H1 (cell line): Measurements from ENCODE around the gene RERG. TPM values are rescaled to one million over a fixed set of nuclear protein-coding genes. Genes with fewer than 3 reads are reported as not detected.

Experiments
- CTCF ChIA-PET: fragments of 300-600 bp; sonication (Branson Sonifier 250); formaldehyde crosslinking; loops from one replicate; lab custom pipeline; 2021; ENCODE audit not compliant: partially characterized antibody; lab: Charles Lee
- POLR2A ChIA-PET: fragments of 300-600 bp; sonication (Branson Sonifier 250); formaldehyde crosslinking; loops from one replicate; lab custom pipeline; 2021; ENCODE audit warnings: inconsistent platforms; ENCODE audit not compliant: partially characterized antibody; lab: Charles Lee
- DNase-seq, 2 experiments: peaks; one replicate each; pipeline versions ENCODE4 v3.0.0 to v3.0.0-alpha.2; 2010 to 2022; ENCODE audit warnings: low spot score in 2 of 2, low read depth in 1 of 2, mixed read lengths in 1 of 2
- FAIRE-seq: peaks from 2 replicates; lab custom pipeline; 2011; peaks lifted over from hg19 to GRCh38; lab: Jason Lieb, UNC
- H2AFZ ChIP-seq: 2 replicates; pipeline ENCODE4 v1.8.1; 2012; ENCODE audit warnings: low read length, inconsistent platforms
- H2AK5ac ChIP-seq: 2 replicates; pipeline ENCODE4 v1.6.1; 2013; ENCODE audit warnings: low read depth, low read length
- H2BK120ac ChIP-seq: replicated peaks from 2 replicates; pipeline ENCODE3; 2013; ENCODE audit warnings: low read depth, low read length, inconsistent platforms
- H2BK12ac ChIP-seq: 2 replicates; pipeline ENCODE4 v1.6.1; 2013; ENCODE audit warnings: low read depth, low read length
- H2BK15ac ChIP-seq: 2 replicates; pipeline ENCODE4 v1.6.1; 2013; ENCODE audit warnings: low read length
- H2BK20ac ChIP-seq: 2 replicates; pipeline ENCODE4 v1.6.1; 2013; ENCODE audit warnings: low read length
- H2BK5ac ChIP-seq: 2 replicates; pipeline ENCODE4 v1.6.1; 2013; ENCODE audit warnings: low read depth, low read length
- H3K14ac ChIP-seq: 2 replicates; pipeline ENCODE4 v1.6.1; 2013; ENCODE audit warnings: inconsistent platforms; ENCODE audit not compliant: insufficient read length
- H3K18ac ChIP-seq: 2 replicates; pipeline ENCODE4 v1.6.1; 2013; ENCODE audit warnings: low read length; ENCODE audit errors: extremely low read depth
- H3K23ac ChIP-seq: 2 replicates; pipeline ENCODE4 v1.6.1; 2013; ENCODE audit warnings: inconsistent platforms; ENCODE audit not compliant: insufficient read length
- H3K23me2 ChIP-seq: 2 replicates; pipeline ENCODE4 v1.6.1; 2013; ENCODE audit warnings: low read depth, low read length
- H3K27ac ChIP-seq: 2 replicates; pipeline ENCODE4 v1.6.1; 2011; ENCODE audit warnings: low read depth, low read length, inconsistent platforms
- H3K27me3 ChIP-seq, 4 experiments: replicated peaks in 1 of 4; 1 replicate in 1 of 4; 2 replicates in 3 of 4; pipeline versions ENCODE4 v1.6.1 to v1.8.1; 2011 to 2013; ENCODE audit warnings: low read length in 3 of 4, mild to moderate bottlenecking in 3 of 4, inconsistent platforms in 2 of 4, mixed read lengths in 2 of 4, moderate library complexity in 1 of 4; ENCODE audit not compliant: control insufficient read depth in 3 of 4, insufficient read depth in 3 of 4; ENCODE audit errors: extremely low read depth in 1 of 4
- H3K36me3 ChIP-seq, 4 experiments: 2 replicates each; pipeline versions ENCODE4 v1.6.1 to v1.8.1; 2011 to 2013; ENCODE audit warnings: mild to moderate bottlenecking in 4 of 4, low read length in 3 of 4, moderate library complexity in 2 of 4, control low read depth in 1 of 4, inconsistent platforms in 1 of 4; ENCODE audit not compliant: insufficient read depth in 4 of 4, control insufficient read depth in 2 of 4
- H3K4ac ChIP-seq: replicated peaks from 2 replicates; pipeline ENCODE3; 2013; ENCODE audit warnings: low read length, low read depth, mixed read lengths, inconsistent platforms; ENCODE audit not compliant: insufficient read length
- H3K4me1 ChIP-seq, 4 experiments: replicated peaks in 1 of 4; 1 replicate in 1 of 4; 2 replicates in 3 of 4; pipeline versions ENCODE4 v1.6.1 to v1.8.1; 2011 to 2013; ENCODE audit warnings: low read length in 3 of 4, inconsistent platforms in 2 of 4, mixed read lengths in 1 of 4; ENCODE audit not compliant: insufficient read depth in 4 of 4, control insufficient read depth in 3 of 4
- H3K4me2 ChIP-seq, 2 experiments: 2 replicates each; pipeline versions ENCODE4 v1.6.1 to v1.8.1; 2011 to 2013; ENCODE audit warnings: low read depth in 2 of 2, low read length in 2 of 2, control low read depth in 1 of 2, inconsistent platforms in 1 of 2, mild to moderate bottlenecking in 1 of 2; ENCODE audit not compliant: insufficient read depth in 1 of 2
- H3K4me3 ChIP-seq, 4 experiments: fragments of 200-600, 300-600 bp in 1 of 4; sonication (generic), shearing (Covaris generic), sonication (Bioruptor Twin) in 1 of 4; 2 replicates each; pipeline versions ENCODE4 v1.5.1 to v1.8.1; 2011 to 2016; ENCODE audit warnings: low read length in 4 of 4, low read depth in 3 of 4, control low read depth in 2 of 4, inconsistent platforms in 2 of 4, mild to moderate bottlenecking in 2 of 4, mixed read lengths in 1 of 4, moderate library complexity in 1 of 4; ENCODE audit not compliant: insufficient read depth in 2 of 4; ENCODE audit errors: extremely low read depth in 1 of 4
- H3K56ac ChIP-seq: replicated peaks from 2 replicates; pipeline ENCODE3; 2013; ENCODE audit warnings: low read depth, mild to moderate bottlenecking, mixed read lengths, low read length, inconsistent platforms; ENCODE audit not compliant: insufficient read length
- H3K79me1 ChIP-seq: 2 replicates; pipeline ENCODE4 v1.6.1; 2013; ENCODE audit warnings: low read depth, low read length, control low read depth
- H3K79me2 ChIP-seq, 2 experiments: 2 replicates each; pipeline versions ENCODE4 v1.6.1 to v1.8.1; 2012 to 2013; ENCODE audit warnings: low read length in 2 of 2, mild to moderate bottlenecking in 2 of 2, inconsistent platforms in 1 of 2; ENCODE audit not compliant: insufficient read depth in 2 of 2, control insufficient read depth in 1 of 2
- H3K9ac ChIP-seq, 4 experiments: replicated peaks in 1 of 4; 1 replicate in 1 of 4; 2 replicates in 3 of 4; pipeline versions ENCODE4 v1.6.1 to v1.8.1; 2011 to 2013; ENCODE audit warnings: low read depth in 3 of 4, low read length in 3 of 4, control low read depth in 2 of 4, mild to moderate bottlenecking in 2 of 4, moderate library complexity in 2 of 4, inconsistent platforms in 1 of 4; ENCODE audit errors: extremely low read depth in 1 of 4
- H3K9me3 ChIP-seq, 2 experiments: 2 replicates each; pipeline versions ENCODE4 v1.6.1 to v1.8.1; 2012 to 2013; ENCODE audit warnings: mild to moderate bottlenecking in 2 of 2, moderate library complexity in 2 of 2, control low read depth in 1 of 2, inconsistent platforms in 1 of 2, low read depth in 1 of 2, low read length in 1 of 2, mixed read lengths in 1 of 2; ENCODE audit not compliant: insufficient read depth in 2 of 2
- H4K20me1 ChIP-seq, 2 experiments: replicated peaks in 1 of 2; 2 replicates each; pipeline versions ENCODE3 to v1.8.1; 2011 to 2013; ENCODE audit warnings: inconsistent platforms in 2 of 2, low read length in 2 of 2, mild to moderate bottlenecking in 1 of 2; ENCODE audit not compliant: insufficient read depth in 2 of 2, control insufficient read depth in 1 of 2
- H4K5ac ChIP-seq: 2 replicates; pipeline ENCODE4 v1.6.1; 2013; ENCODE audit warnings: low read length, low read depth, mixed read lengths, inconsistent platforms; ENCODE audit not compliant: insufficient read length
- H4K8ac ChIP-seq: 2 replicates; pipeline ENCODE4 v1.8.0; 2013; ENCODE audit warnings: mild to moderate bottlenecking, moderate library complexity, low read length, inconsistent platforms; ENCODE audit not compliant: insufficient read depth; ENCODE audit errors: extremely low read depth
- H4K91ac ChIP-seq: replicated peaks from 2 replicates; pipeline ENCODE3; 2013; ENCODE audit warnings: low read length, mixed read lengths, inconsistent platforms; ENCODE audit not compliant: insufficient read length
- ATF3 ChIP-seq: IDR thresholded peaks from 2 replicates; pipeline ENCODE4 v1.6.1; 2011; ENCODE audit warnings: low read depth, mild to moderate bottlenecking, low read length; ENCODE audit not compliant: insufficient read depth
- CEBPB ChIP-seq: IDR thresholded peaks from 2 replicates; pipeline ENCODE4 v1.6.1; 2012; ENCODE audit warnings: low read depth, low read length
- CHD1 ChIP-seq: IDR thresholded peaks from 2 replicates; pipeline ENCODE4 v1.6.1; 2012; ENCODE audit warnings: low read depth, low read length, improper control_type of control experiment
- CTCF ChIP-seq, 3 experiments: IDR thresholded peaks; 1 replicate in 2 of 3; 2 replicates in 1 of 3; pipeline versions ENCODE4 v1.5.1 to v1.6.1; 2011; ENCODE audit warnings: low read length in 3 of 3, mild to moderate bottlenecking in 3 of 3, inconsistent platforms in 2 of 3, low read depth in 1 of 3, moderate library complexity in 1 of 3; ENCODE audit not compliant: insufficient read depth in 1 of 3; ENCODE audit errors: control extremely low read depth in 1 of 3
- JUND ChIP-seq: IDR thresholded peaks from 2 replicates; pipeline ENCODE4 v1.6.1; 2011; ENCODE audit warnings: mild to moderate bottlenecking, improper control_type of control experiment, low read length
- MAX ChIP-seq: IDR thresholded peaks from 2 replicates; pipeline ENCODE4 v1.6.1; 2012; ENCODE audit warnings: inconsistent platforms
- TAF1 ChIP-seq: IDR thresholded peaks from 2 replicates; pipeline ENCODE4 v1.6.1; 2011; ENCODE audit warnings: mild to moderate bottlenecking, low read depth, low read length
- TEAD4 ChIP-seq: IDR thresholded peaks from 2 replicates; pipeline ENCODE4 v1.6.1; 2012; ENCODE audit warnings: low read depth, low read length, inconsistent platforms, mixed read lengths
- WGBS, 2 experiments: shearing (Covaris generic) in 1 of 2; methylation state at CpG; one replicate each; pipeline versions ENCODE4 v1.1.6 to v1.1.7; 2013 to 2015; ENCODE audit warnings: low lambda C conversion rate in 2 of 2, mixed read lengths in 2 of 2, inconsistent platforms in 1 of 2, low coverage in 1 of 2, missing lambda C conversion rate in 1 of 2; ENCODE audit not compliant: insufficient replicate concordance in 2 of 2, insufficient coverage in 1 of 2, insufficient read length in 1 of 2; ENCODE audit errors: extremely low coverage in 1 of 2, missing lambda C conversion rate in 1 of 2; 5-methylcytosine and 5-hydroxymethylcytosine counted together
- polyA plus RNA-seq, 7 experiments: library from polyadenylated mRNA; depleted of rRNA in 3 of 7; stranded (reverse) in 5 of 7; unstranded in 2 of 7; fragments of >200 nt in 5 of 7; fragments of 200-250 nt in 2 of 7; gene quantifications; 1 replicate in 5 of 7; 2 replicates in 1 of 7; 4 replicates in 1 of 7; pipeline versions ENCODE4 v1.2.1 to v1.2.3, GENCODE V29; 2011 to 2013; ENCODE audit warnings: missing spikeins in 2 of 7, mixed read lengths in 2 of 7
- total RNA-seq: library from RNA; stranded (reverse); fragmentation: NEBNext Ultra II Directional; extraction: Animal tissue kit (Norgen Biotek cat#: 25700); gene quantifications from 2 replicates; pipeline ENCODE4 v1.2.1, GENCODE V29; 2021

Gene RERG
- total and polyA plus RNA-seq, 2 of the 8 experiments (the other 6 are each of a cell fraction or from before 2014, with no cell fraction given) = 0.12 to 0.86 TPM

- Histone ChIP-seq H3K27me3 (no peaks in the 10 kb centered on the region), H3K36me3 (no peaks in the 10 kb centered on the region), H3K79me1 (no peaks in the 10 kb centered on the region), H3K27ac (no peak overlapping the region), H2BK20ac (no peak overlapping the region), H3K56ac (no peak overlapping the region), H3K18ac (no peak overlapping the region), H2BK15ac (no peak overlapping the region), H3K79me2 (no peaks in the 10 kb centered on the region), H2BK120ac (no peak overlapping the region), H3K23me2 (peaks cover 1% of the 10 kb centered on the region; the same call in 1 of the 2 replicates), H3K23ac (no peak overlapping the region), H4K8ac (no peak overlapping the region), H4K20me1 (no peaks in the 10 kb centered on the region), H2BK12ac (no peak overlapping the region), H3K4ac (no peak overlapping the region), H3K4me1 (peaks cover 0 to 3% (median 0%) of the 10 kb centered on the region in 4 experiments; a peak in 1 of 7 replicates), H2AK5ac (peak overlapping the region; percentile 75; the same call in 1 of the 2 replicates), H3K9me3 (no peaks in the 10 kb centered on the region), H3K4me2 (no peak overlapping the region), H4K91ac (no peak overlapping the region), H3K9ac (no peak overlapping the region), H2BK5ac (no peak overlapping the region), H2AFZ (no peak overlapping the region), H3K4me3 (no peak overlapping the region), H4K5ac (no peak overlapping the region), H3K14ac (no peak overlapping the region)
- WGBS, 2 experiments = 89% methylated on average over 6 of the region's 6 CpGs; no CpG with 5 or more reads in 1 of the 2 experiments
- DNase-seq (no peak), FAIRE-seq (no peak)
- POLR2A ChIA-PET = no interaction called here
- CTCF ChIA-PET = interaction anchor here (0.9 to 2.3 kb wide), 5 partner anchors 10 to 50 kb away, joined by 3 to 7 read pairs (median 5); partner anchors contain the start of gene RERG
- TF ChIP-seq ATF3 (no peak), CEBPB (no peak), CTCF (IDR thresholded peaks at IDR 0.05; ENCODE audit: control extremely low read depth in 1 of 3, insufficient read depth in 1 of 3, low read depth in 1 of 3, low read length in 3 of 3) (no peak), TEAD4 (no peak), MAX (no peak), TAF1 (no peak), JUND (no peak), CHD1 (no peak)
- TF ChIP-seq, all 59 proteins: peak for 0
These were observed 50.1 kb downstream of the RERG start for GRCh38 chr12:15171012-15171655.
